Suprapubic skin (tissue), 4 donors: ENCODE results near the gene CADM2. TPM values are rescaled to one million over a fixed set of nuclear protein-coding genes. Genes with fewer than 3 reads are reported as not detected.

Source experiments
- DNase-seq, 2 donors: peaks; one replicate each; pipeline ENCODE4 v3.0.0-alpha.2; 2019; ENCODE audit warnings: low spot score in 2 of 2
- H3K27ac ChIP-seq: fragments of 200-600 bp; sonication (generic); one replicate; pipeline ENCODE4 v1.5.1; 2019
- H3K27me3 ChIP-seq: fragments of 200-600 bp; sonication (generic); one replicate; pipeline ENCODE4 v1.5.1; 2019
- H3K36me3 ChIP-seq: fragments of 200-600 bp; sonication (generic); one replicate; pipeline ENCODE4 v1.5.1; 2019
- H3K4me1 ChIP-seq: fragments of 200-600 bp; sonication (generic); one replicate; pipeline ENCODE4 v1.5.1; 2019
- H3K4me3 ChIP-seq: fragments of 200-600 bp; sonication (generic); one replicate; pipeline ENCODE4 v1.5.1; 2019; ENCODE audit warnings: mild to moderate bottlenecking
- H3K9me3 ChIP-seq: fragments of 200-600 bp; sonication (generic); one replicate; pipeline ENCODE4 v1.5.1; 2019
- EP300 ChIP-seq: sonication (generic); formaldehyde crosslinking; IDR thresholded peaks from one replicate; pipeline ENCODE4 v1.6.1; 2017; ENCODE audit warnings: antibody characterized with exemption
- POLR2A ChIP-seq, 2 donors: fragments of 450-650 bp; IDR thresholded peaks; one replicate each; pipeline ENCODE4 v1.6.1; 2017; ENCODE audit warnings: antibody characterized with exemption in 2 of 2, mild to moderate bottlenecking in 2 of 2, moderate library complexity in 2 of 2
- POLR2AphosphoS5 ChIP-seq, 3 donors: sonication (generic); formaldehyde crosslinking; IDR thresholded peaks; one replicate each; pipeline ENCODE4 v1.6.1; 2017; ENCODE audit warnings: antibody characterized with exemption in 3 of 3
- WGBS: methylation state at CpG from one replicate; pipeline ENCODE4 v1.1.5; 2018; 5-methylcytosine and 5-hydroxymethylcytosine counted together
- total RNA-seq, 4 donors: library from RNA; depleted of rRNA; stranded (reverse); fragments of >200 nt; gene quantifications; one replicate each; pipeline ENCODE4 v1.1.0, GENCODE V29; 2016
- TF ChIP-seq, protein P1 (sequence below), 2 donors: fragments of 200-600 bp in 1 of 2; fragments of 450-650 bp in 1 of 2; sonication (generic) in 1 of 2; IDR thresholded peaks; one replicate each; pipeline ENCODE4 v1.5.1; 2016 to 2019; ENCODE audit warnings: antibody characterized with exemption in 2 of 2, mild to moderate bottlenecking in 1 of 2, moderate library complexity in 1 of 2

Gene CADM2
- total RNA-seq, 4 donors from 2014 or later, result 0.68 to 2.8 (median 1.4) TPM

DNA sequence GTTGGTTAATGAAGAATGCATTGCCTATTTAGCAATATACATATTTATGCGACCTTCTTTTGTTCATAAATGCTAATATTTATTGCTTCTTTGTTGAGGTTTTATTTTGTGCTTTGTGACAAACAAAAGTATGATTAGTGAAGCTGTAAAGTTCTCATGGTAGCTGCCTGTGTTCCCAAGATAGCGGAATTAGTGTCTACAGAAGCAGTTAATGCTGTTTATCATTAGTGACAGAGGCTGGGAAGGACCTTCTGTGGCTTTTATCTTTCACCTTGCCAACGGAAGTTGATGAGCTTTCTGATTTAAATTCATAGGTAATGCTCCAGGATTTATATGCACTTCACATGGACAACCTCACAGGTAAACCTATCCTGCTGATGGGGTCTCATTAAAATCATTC is 418.3 kb downstream of the CADM2 start:
- no peaks in the 10 kb centered on the region for H3K9me3 ChIP-seq
- TF ChIP-seq POLR2A (IDR thresholded peaks at IDR 0.05), result no peak
- TF ChIP-seq POLR2AphosphoS5 (IDR thresholded peaks at IDR 0.05), result no peak
- no peak for TF ChIP-seq EP300
- TF ChIP-seq, protein P1, sequence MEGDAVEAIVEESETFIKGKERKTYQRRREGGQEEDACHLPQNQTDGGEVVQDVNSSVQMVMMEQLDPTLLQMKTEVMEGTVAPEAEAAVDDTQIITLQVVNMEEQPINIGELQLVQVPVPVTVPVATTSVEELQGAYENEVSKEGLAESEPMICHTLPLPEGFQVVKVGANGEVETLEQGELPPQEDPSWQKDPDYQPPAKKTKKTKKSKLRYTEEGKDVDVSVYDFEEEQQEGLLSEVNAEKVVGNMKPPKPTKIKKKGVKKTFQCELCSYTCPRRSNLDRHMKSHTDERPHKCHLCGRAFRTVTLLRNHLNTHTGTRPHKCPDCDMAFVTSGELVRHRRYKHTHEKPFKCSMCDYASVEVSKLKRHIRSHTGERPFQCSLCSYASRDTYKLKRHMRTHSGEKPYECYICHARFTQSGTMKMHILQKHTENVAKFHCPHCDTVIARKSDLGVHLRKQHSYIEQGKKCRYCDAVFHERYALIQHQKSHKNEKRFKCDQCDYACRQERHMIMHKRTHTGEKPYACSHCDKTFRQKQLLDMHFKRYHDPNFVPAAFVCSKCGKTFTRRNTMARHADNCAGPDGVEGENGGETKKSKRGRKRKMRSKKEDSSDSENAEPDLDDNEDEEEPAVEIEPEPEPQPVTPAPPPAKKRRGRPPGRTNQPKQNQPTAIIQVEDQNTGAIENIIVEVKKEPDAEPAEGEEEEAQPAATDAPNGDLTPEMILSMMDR (IDR thresholded peaks at IDR 0.05), result no peak
- no peaks in the 10 kb centered on the region for H3K27me3 ChIP-seq
- H3K4me1 ChIP-seq, result no peaks in the 10 kb centered on the region
- no peaks in the 10 kb centered on the region for H3K36me3 ChIP-seq
- no peak overlapping the region for H3K4me3 ChIP-seq
- DNase-seq, result no peak
- H3K27ac ChIP-seq, result no peak overlapping the region
- 66% methylated on average over 3 of the region's 3 CpGs for WGBS

DNA sequence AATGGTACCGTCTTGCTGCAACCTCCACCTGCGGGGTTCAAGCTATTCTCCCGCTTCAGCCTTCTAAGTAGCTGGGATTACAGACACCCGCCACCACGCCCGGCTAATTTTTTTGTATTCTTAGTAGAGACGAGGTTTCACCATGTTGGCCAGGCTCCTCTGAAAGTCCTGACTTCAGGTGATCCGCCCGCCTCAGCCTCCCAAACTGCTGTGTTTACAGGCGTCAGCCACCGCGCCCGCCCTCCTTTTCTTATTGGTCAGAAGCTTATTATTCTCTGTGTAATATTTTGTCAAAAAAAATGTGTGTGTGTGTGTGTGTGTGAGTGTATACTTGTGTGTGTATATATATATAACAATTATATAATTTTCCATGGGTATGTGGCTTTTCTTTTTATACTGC is 425.6 kb downstream of the CADM2 start:
- H3K4me3 ChIP-seq, result no peak overlapping the region
- TF ChIP-seq POLR2A (IDR thresholded peaks at IDR 0.05), result no peak
- TF ChIP-seq, protein P1 (IDR thresholded peaks at IDR 0.05), result no peak
- TF ChIP-seq POLR2AphosphoS5 (IDR thresholded peaks at IDR 0.05), result no peak
- TF ChIP-seq EP300, result no peak
- WGBS, result 95% methylated on average over 13 of the region's 13 CpGs
- no peak overlapping the region for H3K27ac ChIP-seq
- no peaks in the 10 kb centered on the region for H3K27me3 ChIP-seq
- H3K4me1 ChIP-seq, result no peaks in the 10 kb centered on the region
- DNase-seq, result no peak
- no peaks in the 10 kb centered on the region for H3K36me3 ChIP-seq
- H3K9me3 ChIP-seq, result no peaks in the 10 kb centered on the region

DNA sequence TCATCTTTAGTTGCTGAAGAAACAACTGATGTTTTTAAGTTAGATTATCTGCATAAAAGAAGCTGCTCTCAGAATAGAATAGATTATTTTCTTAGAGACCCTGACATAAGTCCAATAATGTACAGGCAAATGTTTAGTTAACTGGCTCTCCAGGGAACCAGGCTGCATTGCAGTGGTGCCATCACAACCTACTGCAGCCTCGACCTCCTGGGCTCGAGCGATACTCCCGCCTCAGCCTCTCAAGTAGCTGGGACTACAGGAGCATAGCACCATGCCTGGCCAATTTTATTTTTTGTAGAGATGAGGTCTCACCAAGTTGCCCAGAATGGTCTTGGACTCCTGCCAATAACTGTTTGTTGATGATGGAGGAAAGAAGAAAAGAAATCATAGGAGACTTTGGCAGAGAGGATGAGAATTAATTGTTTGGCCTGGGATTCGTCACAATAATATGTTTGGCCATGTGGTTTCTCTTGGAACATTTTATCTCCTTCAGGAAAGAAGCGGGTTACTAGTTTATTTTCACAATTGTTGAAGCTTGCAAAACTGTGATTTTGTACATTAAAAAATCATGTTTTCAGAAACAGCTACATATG is 429.2 kb downstream of the CADM2 start:
- TF ChIP-seq, protein P1 (IDR thresholded peaks at IDR 0.05), result no peak
- no peak for TF ChIP-seq POLR2AphosphoS5 (IDR thresholded peaks at IDR 0.05)
- TF ChIP-seq POLR2A (IDR thresholded peaks at IDR 0.05), result no peak
- no peak for TF ChIP-seq EP300
- H3K27ac ChIP-seq, result no peak overlapping the region
- no peaks in the 10 kb centered on the region for H3K27me3 ChIP-seq
- no peak overlapping the region for H3K4me3 ChIP-seq
- 76% methylated on average over 6 of the region's 6 CpGs for WGBS
- H3K36me3 ChIP-seq, result no peaks in the 10 kb centered on the region
- no peak for DNase-seq
- no peaks in the 10 kb centered on the region for H3K4me1 ChIP-seq
- no peaks in the 10 kb centered on the region for H3K9me3 ChIP-seq

DNA sequence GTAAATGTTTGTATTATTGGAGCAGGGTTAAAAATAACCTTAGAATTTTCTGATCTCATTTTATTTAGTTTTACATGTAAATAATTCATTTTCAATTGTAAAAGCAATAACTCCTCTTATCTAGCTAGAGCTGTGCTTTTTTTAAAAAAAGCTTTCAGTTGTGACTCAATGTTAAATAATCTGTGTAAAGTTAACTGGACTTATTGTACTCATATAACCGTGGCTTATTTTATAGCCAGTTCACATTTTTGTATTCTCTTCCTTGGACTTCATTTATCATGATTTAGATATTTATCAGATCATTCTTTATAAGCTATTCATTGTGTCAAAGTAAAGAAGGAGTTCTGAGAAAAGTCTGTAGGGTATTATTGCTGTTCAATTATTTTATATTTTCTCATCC is 435.6 kb downstream of the CADM2 start:
- WGBS, result 20% methylated on average over 1 of the region's 1 CpG
- H3K36me3 ChIP-seq, result no peaks in the 10 kb centered on the region
- TF ChIP-seq, protein P1 (IDR thresholded peaks at IDR 0.05), result no peak
- TF ChIP-seq POLR2A (IDR thresholded peaks at IDR 0.05) (no peak), POLR2AphosphoS5 (IDR thresholded peaks at IDR 0.05) (no peak), EP300 (no peak)
- H3K9me3 ChIP-seq, result no peaks in the 10 kb centered on the region
- no peak overlapping the region for H3K4me3 ChIP-seq
- H3K27me3 ChIP-seq, result no peaks in the 10 kb centered on the region
- DNase-seq, result no peak
- H3K27ac ChIP-seq, result no peak overlapping the region
- no peaks in the 10 kb centered on the region for H3K4me1 ChIP-seq

DNA sequence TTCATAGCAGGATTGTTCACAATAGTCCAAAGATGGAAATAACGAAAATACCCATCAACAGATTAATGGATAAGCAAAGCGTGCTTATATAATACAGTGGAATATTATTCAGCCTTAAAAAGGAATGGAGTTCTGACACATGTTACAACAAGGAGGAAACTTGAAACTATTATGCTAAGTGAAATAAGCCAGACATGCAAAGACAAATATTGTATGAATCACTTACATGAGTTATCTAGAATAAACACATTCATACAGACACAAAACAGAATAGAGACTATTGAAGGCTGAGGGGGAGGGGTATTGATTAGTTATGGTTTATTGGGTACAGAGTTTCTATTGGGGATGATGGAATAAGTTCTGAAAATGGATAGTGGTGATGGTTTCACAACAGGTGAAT is 438.6 kb downstream of the CADM2 start:
- no peak overlapping the region for H3K4me3 ChIP-seq
- H3K4me1 ChIP-seq, result no peaks in the 10 kb centered on the region
- 91% methylated on average over 2 of the region's 2 CpGs for WGBS

More for the DNA sequence above, 438.6 kb downstream of the CADM2 start:
- Histone ChIP-seq H3K36me3 (no peaks in the 10 kb centered on the region), H3K27me3 (no peaks in the 10 kb centered on the region), H3K9me3 (no peaks in the 10 kb centered on the region), H3K27ac (no peak overlapping the region)
- TF ChIP-seq POLR2AphosphoS5 (IDR thresholded peaks at IDR 0.05), result no peak
- TF ChIP-seq, protein P1 (IDR thresholded peaks at IDR 0.05), result no peak
- no peak for TF ChIP-seq EP300
- no peak for TF ChIP-seq POLR2A (IDR thresholded peaks at IDR 0.05)
- DNase-seq, result no peak
